GM12873 (cell line): ENCODE data around the gene COX15.

Source experiments
- TF ChIP-seq, protein P1 (sequence below): IDR thresholded peaks from 2 replicates; pipeline ENCODE4 v1.5.1; 2012; ENCODE audit warnings: low read depth, mild to moderate bottlenecking, moderate library complexity, low read length, control low read depth; ENCODE audit not compliant: insufficient read depth; ENCODE audit errors: missing control alignments

COX15 gene

DNA sequence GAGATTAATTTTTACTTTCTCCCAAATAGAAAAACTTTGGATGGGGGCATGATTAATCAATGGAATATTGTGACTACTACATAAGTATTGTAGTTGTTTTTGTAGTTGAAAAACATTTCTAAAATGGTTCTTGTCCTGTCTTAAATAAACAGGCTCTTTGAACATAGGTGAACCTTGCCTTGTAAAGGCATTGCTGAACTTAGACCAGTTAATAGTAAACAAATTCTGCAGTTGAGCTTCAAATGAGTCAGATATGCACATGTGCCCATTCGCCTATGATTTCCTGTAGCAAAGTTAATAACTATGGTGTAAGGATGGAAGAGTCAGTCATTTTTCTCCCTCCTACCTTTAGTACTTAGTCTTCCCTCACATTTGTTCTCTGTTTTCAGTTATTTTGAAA is 22.7 kb upstream of the COX15 start:
- TF ChIP-seq, protein P1, sequence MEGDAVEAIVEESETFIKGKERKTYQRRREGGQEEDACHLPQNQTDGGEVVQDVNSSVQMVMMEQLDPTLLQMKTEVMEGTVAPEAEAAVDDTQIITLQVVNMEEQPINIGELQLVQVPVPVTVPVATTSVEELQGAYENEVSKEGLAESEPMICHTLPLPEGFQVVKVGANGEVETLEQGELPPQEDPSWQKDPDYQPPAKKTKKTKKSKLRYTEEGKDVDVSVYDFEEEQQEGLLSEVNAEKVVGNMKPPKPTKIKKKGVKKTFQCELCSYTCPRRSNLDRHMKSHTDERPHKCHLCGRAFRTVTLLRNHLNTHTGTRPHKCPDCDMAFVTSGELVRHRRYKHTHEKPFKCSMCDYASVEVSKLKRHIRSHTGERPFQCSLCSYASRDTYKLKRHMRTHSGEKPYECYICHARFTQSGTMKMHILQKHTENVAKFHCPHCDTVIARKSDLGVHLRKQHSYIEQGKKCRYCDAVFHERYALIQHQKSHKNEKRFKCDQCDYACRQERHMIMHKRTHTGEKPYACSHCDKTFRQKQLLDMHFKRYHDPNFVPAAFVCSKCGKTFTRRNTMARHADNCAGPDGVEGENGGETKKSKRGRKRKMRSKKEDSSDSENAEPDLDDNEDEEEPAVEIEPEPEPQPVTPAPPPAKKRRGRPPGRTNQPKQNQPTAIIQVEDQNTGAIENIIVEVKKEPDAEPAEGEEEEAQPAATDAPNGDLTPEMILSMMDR: no peak

DNA sequence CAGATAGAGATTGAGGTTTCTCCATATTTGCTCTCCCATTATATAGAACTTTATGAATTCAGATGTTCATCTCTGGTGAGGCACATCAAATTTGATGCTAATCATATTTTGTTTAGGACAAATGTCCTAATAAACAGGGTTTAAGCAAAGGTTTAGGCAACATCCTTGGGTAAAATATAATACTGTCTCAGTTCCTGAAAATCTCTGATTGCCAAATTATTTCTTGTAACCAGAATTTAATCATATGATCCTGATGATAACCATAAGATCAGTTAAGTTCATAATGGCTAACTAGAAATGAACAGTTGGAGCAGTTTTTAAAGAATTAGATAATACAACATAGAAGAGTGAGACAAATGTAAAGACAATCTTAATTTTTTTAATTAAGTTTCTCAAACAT is 18.7 kb upstream of the COX15 start:
- TF ChIP-seq, protein P1: no peak

DNA sequence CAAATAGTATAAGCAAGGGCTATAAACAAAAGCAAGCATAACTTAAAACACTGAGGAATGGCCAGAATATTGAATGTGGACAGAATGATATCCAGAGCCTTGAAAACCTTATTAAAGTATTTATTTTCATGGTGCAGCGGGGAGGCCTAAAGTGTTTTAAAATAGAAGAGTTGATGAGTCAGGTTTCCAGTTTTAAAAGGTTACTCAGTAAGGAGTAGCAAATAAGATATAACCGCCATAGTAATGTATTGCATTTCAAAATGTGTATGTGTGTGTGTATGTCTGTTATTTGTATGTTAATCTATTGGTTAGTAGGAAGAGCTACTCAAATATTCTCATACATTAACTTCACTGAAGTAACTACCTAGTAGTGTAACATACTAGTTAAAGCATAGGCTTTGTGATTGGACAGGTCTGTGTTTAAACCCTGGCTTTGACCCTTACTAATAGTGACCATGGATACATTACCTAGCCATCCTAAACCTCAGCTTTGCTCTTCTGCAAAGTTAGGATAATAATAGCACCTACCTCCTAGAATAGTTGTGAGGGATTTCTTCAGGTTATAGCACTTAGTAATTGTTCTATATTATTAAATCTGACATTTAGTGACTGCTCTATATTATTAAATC is 17.0 kb upstream of the COX15 start:
- TF ChIP-seq, protein P1: no peak

DNA sequence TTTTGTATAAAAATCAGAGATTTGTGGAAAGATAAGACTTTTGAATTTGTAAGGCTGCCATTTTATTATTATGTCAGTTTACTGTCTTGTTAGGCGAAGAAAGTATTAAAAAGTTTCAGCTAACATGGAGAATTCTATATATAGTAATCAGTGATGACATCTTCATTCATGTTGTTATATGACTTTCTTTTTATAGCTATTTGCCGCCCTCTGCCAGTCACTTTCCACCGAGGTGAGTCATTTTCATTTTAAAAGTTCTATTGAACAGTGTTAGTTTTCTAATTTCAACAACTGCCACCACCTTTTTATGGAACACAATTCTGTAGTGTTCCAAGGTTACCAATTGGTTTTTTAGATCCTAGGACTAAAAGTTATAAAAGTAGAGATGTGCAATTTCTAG is 11.9 kb upstream of the COX15 start:
- TF ChIP-seq, protein P1: no peak

DNA sequence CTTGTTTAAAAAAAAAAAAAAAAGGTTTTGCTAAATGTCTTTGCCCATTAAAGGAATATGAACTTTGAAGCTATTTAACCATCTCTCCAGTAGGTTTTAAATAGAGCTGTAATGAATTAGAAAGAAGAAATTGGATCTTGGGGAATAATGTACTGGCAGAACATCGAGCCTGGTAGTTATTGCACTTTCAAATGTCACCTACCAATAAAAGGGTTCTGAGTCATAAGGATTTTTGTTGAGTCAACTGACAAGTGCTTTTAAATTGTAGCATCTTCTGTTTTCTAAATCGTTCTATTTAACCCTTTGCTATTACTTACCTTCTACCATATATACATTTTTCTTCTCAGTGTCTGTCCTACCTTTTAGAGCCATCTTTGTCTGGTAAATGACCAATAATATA is 10.8 kb upstream of the COX15 start:
- TF ChIP-seq, protein P1: no peak

DNA sequence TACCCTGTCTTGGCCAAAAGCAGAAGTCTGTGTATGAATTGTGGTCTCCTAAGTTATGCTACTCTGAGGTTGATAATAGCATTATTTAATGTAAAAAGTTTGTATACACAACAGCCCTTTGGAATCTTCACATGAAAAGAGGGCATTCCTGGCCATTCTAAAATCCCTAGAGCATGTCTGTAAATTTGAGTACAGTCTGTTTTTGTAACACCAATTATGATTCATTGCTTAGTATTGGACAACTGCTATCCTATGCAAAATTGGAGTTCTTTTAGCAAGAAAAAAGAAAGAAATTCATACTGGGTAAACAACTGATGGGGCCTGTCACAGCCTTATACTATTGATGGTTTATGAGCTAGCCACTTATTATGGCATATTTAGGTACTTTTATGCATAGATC is 10.3 kb upstream of the COX15 start:
- TF ChIP-seq, protein P1: no peak

DNA sequence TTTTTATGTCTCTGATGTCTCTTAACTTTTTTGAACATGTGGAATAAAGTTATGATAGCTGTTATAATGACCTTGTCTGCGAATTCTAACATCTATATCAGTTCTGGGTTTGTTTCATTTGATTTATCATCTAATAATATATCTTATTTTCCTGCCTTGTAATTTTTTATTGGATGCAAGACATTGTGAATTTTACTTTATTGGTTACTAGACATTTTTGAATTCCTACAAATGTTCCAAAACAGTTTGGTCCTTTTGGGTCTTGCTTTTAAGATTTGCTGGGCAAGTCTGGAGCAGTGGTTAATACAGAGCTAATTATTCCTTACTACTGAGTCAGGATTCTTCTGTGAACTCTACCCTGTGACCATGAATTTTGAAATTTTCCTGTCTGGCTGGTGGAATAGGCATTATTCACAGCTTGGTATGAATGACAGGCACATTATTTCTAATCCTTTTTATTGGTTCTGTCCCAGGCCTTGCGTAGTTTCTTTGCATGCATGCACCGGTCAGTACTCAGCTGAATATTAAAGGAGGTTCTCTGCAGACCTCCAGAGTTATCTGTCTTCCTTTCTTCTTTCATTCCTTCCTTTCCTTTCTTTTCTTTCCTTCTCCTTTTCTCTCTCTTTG is 9.1 kb upstream of the COX15 start:
- TF ChIP-seq, protein P1: no peak
